Activated T-helper 1 cell treated with anti-CD3 and anti-CD28 coated beads, Interleukin-2, amount 50 U/mL, for 16 hours (primary cell): ENCODE data around the gene COLQ.
"Not testable (repeated sequence)": the region's sequence is repeated elsewhere in the genome, so short reads cannot be mapped to it uniquely, and the experiment has no call there.

Experiments
- DNase-seq, 2 donors: peaks; one replicate each; pipeline ENCODE4 v3.0.0-alpha.2; 2020; ENCODE audit warnings: low read depth in 1 of 2, low spot score in 1 of 2

The COLQ gene

DNA sequence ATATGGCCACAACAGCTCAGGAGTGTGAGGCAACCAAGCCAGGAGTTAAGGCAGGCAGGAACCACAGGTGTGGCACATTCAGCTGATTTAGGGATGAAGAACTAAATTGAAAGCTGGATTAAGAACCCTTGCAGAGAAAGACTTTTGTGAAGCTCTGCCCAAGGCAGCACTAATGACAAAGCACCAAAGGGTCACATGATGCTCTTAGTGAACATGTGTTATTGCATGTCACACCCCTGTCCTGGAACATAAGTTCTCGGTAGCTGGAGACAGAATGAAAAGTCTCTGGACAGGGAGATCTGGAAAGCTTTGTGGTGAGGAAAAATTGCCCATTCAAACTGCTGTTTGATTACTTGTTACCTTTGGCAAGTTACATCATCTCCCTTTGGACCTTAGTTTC lies 90.9 kb downstream of the COLQ start:
- no peak for DNase-seq

DNA sequence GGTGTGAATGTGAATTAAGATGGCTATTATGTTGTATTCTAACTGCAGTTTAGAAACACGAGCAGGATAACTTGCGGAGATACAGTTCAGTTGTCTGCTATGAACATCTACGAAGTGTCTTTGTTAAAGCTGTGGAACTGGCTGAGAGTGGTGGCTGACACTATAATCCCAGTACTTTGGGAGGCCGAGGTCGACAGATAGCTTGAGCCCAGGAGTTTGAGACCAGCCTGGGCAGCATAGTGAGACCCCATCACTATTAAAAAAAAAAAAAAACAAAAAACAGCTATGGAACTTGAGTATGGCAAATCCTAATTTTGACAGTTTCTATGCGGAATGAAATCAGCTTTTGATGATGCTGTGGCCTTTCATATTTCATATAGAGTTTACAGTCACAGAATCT lies 92.4 kb downstream of the COLQ start:
- DNase-seq = no peak

DNA sequence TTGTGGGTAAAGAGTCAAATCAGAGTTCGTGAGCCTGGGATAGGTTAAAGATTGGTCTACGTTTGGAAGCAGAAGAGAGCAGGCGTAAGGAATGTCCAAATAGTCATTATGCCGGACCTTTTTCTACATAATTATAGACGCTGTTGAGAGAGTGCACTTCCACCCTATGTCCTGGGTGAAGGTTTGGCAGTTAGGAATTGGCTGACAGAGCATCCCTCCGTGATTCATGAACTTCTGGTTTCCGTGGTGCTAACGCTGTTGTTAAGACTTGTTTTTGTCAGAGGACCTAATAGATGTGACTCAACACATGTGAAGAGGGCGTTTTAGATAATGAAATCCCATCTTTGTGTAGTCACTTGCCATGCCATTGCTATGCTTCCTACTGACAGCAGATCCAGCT lies 93.0 kb downstream of the COLQ start:
- DNase-seq = no peak

DNA sequence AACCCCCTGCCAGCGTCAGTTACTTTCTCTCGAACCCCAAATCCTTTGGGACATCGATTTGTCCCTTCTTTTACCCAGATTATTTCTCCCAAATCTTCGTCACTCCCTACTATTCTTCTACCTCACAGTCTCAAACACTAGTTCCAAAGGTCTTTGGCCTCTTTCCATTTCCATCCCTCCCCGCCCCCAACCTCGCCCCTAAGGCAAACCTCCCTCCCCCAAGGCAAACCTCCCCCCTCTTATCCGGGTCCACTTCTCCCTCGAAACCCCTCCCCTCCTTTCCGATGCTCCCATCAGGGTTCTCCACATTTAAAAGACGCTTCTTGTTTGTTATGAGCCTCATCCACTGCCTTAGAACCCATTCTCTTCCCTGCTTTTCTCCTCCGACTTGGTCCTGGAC lies 93.5 kb downstream of the COLQ start:
- DNase-seq = no peak

DNA sequence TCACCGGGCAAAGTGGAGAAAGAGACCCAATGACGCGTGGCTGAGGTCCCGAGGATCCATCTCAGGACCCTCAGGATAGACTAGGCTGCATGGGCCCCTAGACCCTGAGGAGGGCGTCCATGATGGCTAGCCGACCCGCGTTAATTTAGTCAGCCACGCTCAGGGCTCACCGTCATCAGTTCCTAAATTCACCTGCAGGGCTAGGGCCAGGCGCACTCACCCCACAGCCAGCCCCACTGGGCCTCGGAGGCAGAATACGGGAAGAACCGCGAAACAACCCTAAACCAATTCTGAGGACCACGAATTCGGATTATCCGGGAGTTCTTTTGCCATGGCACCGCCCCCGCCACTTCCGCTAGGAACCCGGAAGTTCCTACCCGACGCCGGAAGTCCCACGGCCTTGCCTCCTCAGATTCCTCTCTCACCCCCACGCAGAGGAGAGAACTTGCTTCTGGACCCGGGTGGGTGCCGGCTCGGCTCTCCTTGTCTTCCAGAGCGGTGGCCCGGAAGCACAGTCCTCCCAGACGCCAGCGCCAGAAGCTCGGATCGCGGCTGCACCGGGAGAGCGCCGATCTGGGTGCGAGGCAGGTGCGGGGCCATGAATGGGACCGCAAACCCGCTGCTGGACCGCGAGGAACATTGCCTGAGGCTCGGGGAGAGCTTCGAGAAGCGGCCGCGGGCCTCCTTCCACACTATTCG lies 94.2 kb downstream of the COLQ start, which contains the start of the genes EAF1 and METTL6:
TSS of gene EAF1 (plus strand) at position 417 of the 699 bp plus-strand sequence. CDS start at position 599, 182 bp downstream.
TSS of gene METTL6 (minus strand) at position 363 of the 699 bp plus-strand sequence. CDS start 1,033 bp downstream, outside the sequence.
- peak; percentile 75 to 77 for DNase-seq

DNA sequence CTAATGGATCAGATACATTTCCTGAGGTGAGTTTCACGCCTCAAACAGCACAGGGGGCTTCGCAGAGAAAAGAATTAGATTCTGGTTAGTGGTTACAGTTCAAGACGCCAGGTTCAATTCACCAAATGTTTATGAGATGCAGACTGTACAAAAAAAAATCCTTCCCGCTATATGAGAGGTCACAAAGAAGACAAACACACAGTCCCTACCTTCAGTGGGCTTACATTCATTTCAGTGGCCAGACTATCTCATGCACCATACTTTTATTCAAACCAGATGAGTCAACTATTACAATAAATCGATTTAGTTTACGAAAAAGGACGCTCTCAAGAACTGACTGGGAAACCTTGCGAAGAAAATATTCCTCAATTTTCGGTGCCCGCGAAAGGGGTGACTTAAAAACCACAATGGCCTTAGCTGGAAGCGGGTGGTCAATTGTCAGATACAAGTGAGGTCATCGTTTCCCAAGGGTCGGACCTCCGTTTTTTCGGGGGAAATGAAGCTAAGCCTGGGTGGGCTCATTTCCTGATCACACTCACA lies 94.9 kb downstream of the COLQ start:
- DNase-seq = no peak

DNA sequence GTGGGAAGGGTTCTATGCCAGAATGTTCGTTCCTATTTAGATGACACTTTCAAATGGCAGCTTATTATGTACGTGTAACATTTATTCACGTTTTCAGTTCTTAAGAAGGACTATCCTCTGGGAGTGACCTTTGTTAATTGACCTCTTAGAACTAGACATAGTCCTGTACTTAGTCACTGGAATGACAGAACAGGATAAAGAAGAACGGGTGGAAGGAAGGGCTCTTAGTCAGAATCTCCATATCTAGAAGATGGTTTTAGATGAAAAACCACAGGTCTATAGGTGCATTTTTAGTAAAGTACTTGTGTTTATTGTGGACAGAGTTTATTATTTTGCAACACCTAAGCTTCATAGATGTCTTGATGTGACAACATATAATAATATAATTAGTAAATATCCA lies 100.6 kb downstream of the COLQ start:
- no peak for DNase-seq

DNA sequence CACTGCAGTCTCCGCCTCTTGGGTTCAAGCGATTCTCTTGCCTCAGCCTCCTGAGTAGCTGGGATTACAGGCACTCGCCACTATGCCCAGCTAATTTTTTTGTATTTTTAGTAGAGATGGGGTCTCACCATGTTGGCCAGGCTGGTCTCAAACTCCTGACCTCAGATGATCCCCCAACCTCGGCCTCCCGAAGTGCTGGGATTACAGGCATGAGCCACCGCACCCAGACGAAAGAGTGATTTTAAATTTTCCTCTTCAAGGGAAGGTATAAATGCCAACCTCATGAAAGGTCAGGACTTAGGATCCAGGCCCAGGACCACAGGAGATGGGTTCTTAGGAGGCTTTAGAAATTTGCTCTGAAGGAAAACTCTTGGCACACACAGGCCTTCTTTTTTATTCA lies 110.5 kb downstream of the COLQ start:
- not testable (repeated sequence) for DNase-seq

DNA sequence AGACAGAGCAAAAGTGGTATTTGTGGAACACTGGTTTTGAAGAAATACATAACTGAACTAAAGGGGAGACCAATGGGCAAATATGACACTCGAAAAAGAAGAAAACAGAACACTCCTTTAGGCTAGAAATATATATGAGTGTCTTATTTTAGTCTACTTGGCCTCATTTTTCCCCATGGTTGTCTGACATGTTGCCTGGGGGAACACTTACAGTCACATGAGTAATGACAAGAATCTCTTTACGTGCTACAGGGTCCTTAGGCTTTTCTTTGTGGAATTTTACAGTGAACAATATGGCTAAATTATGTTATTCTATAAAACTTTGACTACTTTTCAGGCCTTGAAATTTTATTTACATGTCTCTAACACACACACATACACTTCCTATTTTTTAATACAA lies 111.7 kb downstream of the COLQ start:
- DNase-seq = no peak

DNA sequence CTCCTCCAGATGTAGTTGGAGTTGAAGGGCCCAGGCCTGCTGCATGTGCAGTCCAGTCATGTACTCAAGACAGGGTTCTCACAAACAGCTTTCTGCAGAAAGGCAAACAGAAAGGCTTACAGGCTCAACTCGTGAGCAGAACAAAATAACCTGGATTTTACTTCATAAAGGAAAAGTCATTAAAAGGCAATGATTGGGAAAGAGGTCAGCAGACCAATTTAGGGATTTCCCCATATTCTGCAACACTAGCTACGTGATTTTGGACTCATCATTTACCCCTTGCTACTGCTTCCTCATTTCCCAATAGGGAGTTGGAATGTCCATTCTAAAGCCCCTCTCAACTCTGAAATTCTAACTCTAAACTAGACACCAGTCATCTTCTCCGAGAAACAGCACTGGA lies 112.3 kb downstream of the COLQ start:
- no peak for DNase-seq

DNA sequence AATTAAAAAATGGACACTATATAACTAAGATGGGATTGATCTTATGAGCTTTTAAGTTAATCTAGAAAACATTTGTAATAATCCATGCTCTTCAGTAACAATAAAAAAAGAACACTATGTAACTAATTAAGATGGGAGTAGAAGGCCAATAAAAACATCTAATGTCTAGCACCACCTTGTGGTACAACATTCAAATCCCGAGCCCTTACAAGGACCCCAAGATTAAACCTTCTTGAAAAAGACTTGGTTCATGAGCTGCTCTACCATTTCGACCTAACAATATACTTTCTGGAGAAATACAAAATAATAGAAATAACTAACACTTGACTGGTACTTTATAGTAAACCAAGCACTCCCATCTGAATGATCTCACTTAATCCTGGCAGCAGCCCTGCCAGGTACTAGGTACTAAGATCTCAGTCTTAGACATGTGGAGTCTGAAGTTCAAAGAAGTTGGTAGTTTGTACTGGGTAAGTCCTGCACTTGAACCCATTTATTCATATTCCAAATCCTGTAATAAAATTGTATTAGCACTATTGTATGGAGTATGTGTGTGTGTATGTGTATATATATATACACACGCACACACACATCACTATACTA lies 116.0 kb downstream of the COLQ start:
- no peak for DNase-seq

DNA sequence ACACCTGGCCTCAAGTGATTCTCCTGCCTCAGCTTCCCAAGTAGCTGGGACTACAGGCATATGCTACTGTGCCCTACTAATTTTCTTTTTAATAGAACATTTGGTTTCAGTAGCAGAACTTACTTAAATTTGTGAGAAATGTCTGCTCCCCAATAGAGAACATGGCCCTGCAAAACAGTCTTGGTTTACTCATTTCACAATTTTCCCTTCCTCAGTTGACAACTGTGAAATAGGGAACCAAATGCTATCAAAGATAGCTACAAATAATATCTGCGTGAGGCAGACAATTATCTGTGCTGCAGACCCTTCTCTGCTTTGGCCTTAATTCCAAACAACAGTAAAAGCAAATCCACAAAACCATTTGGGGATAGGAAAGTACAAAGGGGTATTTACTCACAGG lies 116.7 kb downstream of the COLQ start:
- no peak for DNase-seq

DNA sequence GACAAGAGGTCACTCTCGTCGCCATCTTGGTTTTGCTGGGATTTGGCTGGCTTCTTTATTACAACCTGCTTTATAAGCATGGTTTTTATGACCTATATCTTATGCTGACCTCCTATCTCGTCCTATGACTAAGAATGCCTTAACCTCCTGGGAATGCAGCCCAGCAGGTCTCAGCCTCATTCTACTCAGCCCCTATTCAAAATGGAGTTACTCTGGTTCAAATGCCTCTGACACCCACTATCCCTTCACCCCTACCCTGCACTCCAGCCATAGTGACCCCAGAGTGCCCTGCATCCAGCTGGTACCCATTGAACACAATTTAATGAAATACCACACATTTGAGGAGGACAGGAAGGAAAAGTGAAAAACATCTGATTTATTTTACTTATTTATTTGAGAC lies 117.5 kb downstream of the COLQ start:
- DNase-seq = no peak

DNA sequence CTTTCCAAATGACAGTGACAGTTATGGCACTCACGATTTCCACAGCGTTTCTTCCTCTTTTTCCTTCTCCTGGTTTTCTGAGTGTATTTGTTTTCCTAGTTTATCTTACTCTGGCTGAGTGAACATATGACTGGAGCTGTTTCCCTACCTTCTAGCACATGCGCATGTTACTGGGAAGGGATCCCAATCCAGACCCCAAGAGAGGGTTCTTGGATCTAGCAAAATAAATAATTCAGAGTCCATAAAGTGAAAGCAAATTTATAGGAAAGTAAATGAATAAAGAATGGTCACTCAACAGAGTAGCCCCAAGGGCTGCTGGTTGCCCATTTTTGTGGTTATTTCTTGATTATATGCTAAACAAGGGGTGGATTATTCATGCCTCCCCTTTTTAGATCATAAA lies 118.0 kb downstream of the COLQ start:
- no peak for DNase-seq

DNA sequence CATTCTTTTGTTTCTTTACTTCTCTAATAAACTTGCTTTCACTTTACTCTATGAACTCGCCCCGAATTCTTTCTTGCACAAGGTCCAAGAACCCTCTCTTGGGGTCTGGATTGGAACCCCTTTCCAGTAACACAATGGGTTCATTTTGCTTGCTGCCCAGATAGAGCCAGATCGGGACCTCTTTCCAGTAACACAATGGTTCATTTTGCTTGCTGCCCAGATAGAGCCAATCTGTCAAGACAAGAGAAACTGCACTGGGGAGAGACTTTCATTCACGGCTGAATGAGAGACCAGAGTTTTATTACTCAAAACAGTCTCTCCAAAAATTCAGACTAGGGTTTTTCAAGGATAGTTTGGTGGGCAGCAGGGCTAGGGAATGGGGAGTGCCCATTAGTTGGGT lies 119.6 kb downstream of the COLQ start:
- no peak for DNase-seq
